Measurements from ENCODE around the gene KCNQ1. TPM values are rescaled to one million over a fixed set of nuclear protein-coding genes. Genes with fewer than 3 reads are reported as not detected.

The KCNQ1 gene
- total and polyA plus RNA-seq, 7 donors: 1.1 to 25.2 (median 3.8) TPM

- no peaks in the 10 kb centered on the region for H3K36me3 ChIP-seq
- no peak overlapping the region for H3K4me3 ChIP-seq
- TF ChIP-seq POLR2A (IDR thresholded peaks at IDR 0.05) (no peak), CTCF (IDR thresholded peaks at IDR 0.05) (no peak), EP300 (IDR thresholded peaks at IDR 0.05) (no peak), POLR2AphosphoS5 (IDR thresholded peaks at IDR 0.05) (no peak)
- WGBS, 2 donors: 35 to 60% methylated on average over 42 of the region's 42 CpGs
- H3K9me3 ChIP-seq: no peaks in the 10 kb centered on the region
- peak overlapping the region in 2 of 4 donors; percentile 31 to 52 for H3K27ac ChIP-seq
- H3K27me3 ChIP-seq: no peaks in the 10 kb centered on the region
- intact Hi-C loops (cut with DNase I): loop anchor here (10.0 kb wide), 2 partner anchors 545 to 655 kb away; partner anchors contain the start of gene IFITM10
- DNase-seq: no peak
- peaks cover 0 to 6% (median 0%) of the 10 kb centered on the region in 4 donors for H3K4me1 ChIP-seq
These were observed 35.0 kb upstream of the KCNQ1 start for GRCh38 chr11:2409611-2410468.

- H3K4me3 ChIP-seq: no peak overlapping the region
- H3K27ac ChIP-seq: no peak overlapping the region
- H3K4me1 ChIP-seq: peaks cover 0 to 6% (median 0%) of the 10 kb centered on the region in 4 donors
- no peak for TF ChIP-seq EP300 (IDR thresholded peaks at IDR 0.05)
- TF ChIP-seq CTCF (IDR thresholded peaks at IDR 0.05): no peak
- no peak for TF ChIP-seq POLR2A (IDR thresholded peaks at IDR 0.05)
- TF ChIP-seq POLR2AphosphoS5 (IDR thresholded peaks at IDR 0.05): no peak
- no peaks in the 10 kb centered on the region for H3K36me3 ChIP-seq
- intact Hi-C loops (cut with DNase I): no loop called here
- WGBS, 2 donors: 77 to 84% methylated on average over 9 of the region's 9 CpGs
- H3K9me3 ChIP-seq: no peaks in the 10 kb centered on the region
- DNase-seq: no peak
- no peaks in the 10 kb centered on the region for H3K27me3 ChIP-seq
These were observed 34.2 kb upstream of the KCNQ1 start for GRCh38 chr11:2410616-2411015.

- TF ChIP-seq POLR2AphosphoS5 (IDR thresholded peaks at IDR 0.05) (no peak), CTCF (IDR thresholded peaks at IDR 0.05) (no peak), POLR2A (IDR thresholded peaks at IDR 0.05) (no peak), EP300 (IDR thresholded peaks at IDR 0.05) (no peak)
- intact Hi-C loops (cut with DNase I): no loop called here
- Histone ChIP-seq H3K27me3 (no peaks in the 10 kb centered on the region), H3K36me3 (no peaks in the 10 kb centered on the region), H3K27ac (no peak overlapping the region), H3K9me3 (no peaks in the 10 kb centered on the region), H3K4me1 (peaks cover 0 to 6% (median 0%) of the 10 kb centered on the region in 4 donors), H3K4me3 (no peak overlapping the region)
- DNase-seq: no peak
- 82 to 83% methylated on average over 30 of the region's 30 CpGs for WGBS, 2 donors
These were observed 33.1 kb upstream of the KCNQ1 start for GRCh38 chr11:2411446-2412305.

- intact Hi-C loops (cut with DNase I): no loop called here
- Histone ChIP-seq H3K36me3 (no peaks in the 10 kb centered on the region), H3K9me3 (no peaks in the 10 kb centered on the region), H3K4me1 (peaks cover 0 to 6% (median 0%) of the 10 kb centered on the region in 4 donors), H3K27me3 (no peaks in the 10 kb centered on the region), H3K27ac (no peak overlapping the region), H3K4me3 (no peak overlapping the region)
- WGBS, 2 donors: 87 to 89% methylated on average over 6 of the region's 6 CpGs
- DNase-seq: no peak
- no peak for TF ChIP-seq POLR2AphosphoS5 (IDR thresholded peaks at IDR 0.05)
- no peak for TF ChIP-seq CTCF (IDR thresholded peaks at IDR 0.05)
These were observed 32.5 kb upstream of the KCNQ1 start for GRCh38 chr11:2412323-2412722.

Measured in sigmoid colon (tissue), 7 donors.